Thoracic aorta (tissue), 2 donors: ENCODE measurements around the gene TMEM150B. TPM values are rescaled to one million over a fixed set of nuclear protein-coding genes. Genes with fewer than 3 reads are reported as not detected.

Source experiments
- ATAC-seq: fragments of 150-250 bp; one replicate; pipeline ENCODE4 v1.8.0; 2017; ENCODE audit warnings: low read depth; ENCODE audit not compliant: insufficient number of reproducible peaks, low FRiP score
- DNase-seq: peaks from one replicate; pipeline ENCODE4 v3.0.0-alpha.2; 2020; ENCODE audit warnings: low spot score
- H3K27ac ChIP-seq, 2 donors: fragments of 200-600 bp; sonication (generic); 1 replicate in 1 of 2; 2 replicates in 1 of 2; pipeline ENCODE4 v1.5.1; 2016; ENCODE audit warnings: mild to moderate bottlenecking in 2 of 2, moderate library complexity in 2 of 2
- H3K27me3 ChIP-seq: fragments of 200-600 bp; sonication (generic); replicated peaks from 2 replicates; pipeline ENCODE4 v1.6.0; 2016; ENCODE audit warnings: mild to moderate bottlenecking; ENCODE audit not compliant: insufficient read depth
- H3K36me3 ChIP-seq: fragments of 200-600 bp; sonication (generic); one replicate; pipeline ENCODE4 v1.5.1; 2016
- H3K4me1 ChIP-seq, 2 donors: fragments of 200-600 bp; sonication (generic); 1 replicate in 1 of 2; 2 replicates in 1 of 2; pipeline versions ENCODE4 v1.5.1 to v1.6.0; 2016; ENCODE audit warnings: low read depth in 2 of 2, mild to moderate bottlenecking in 1 of 2; ENCODE audit not compliant: control insufficient read depth in 1 of 2
- H3K4me3 ChIP-seq: fragments of 200-600 bp; sonication (generic); 2 replicates; pipeline ENCODE4 v1.5.1; 2016; ENCODE audit warnings: mild to moderate bottlenecking
- H3K9me3 ChIP-seq: fragments of 200-600 bp; sonication (generic); 2 replicates; pipeline ENCODE4 v1.5.1; 2016
- CTCF ChIP-seq: fragments of 200-600 bp; sonication (generic); IDR thresholded peaks from one replicate; pipeline ENCODE4 v1.5.1; 2019; ENCODE audit warnings: antibody characterized with exemption
- total RNA-seq, 2 donors: library from RNA; depleted of rRNA; stranded (reverse); fragments of >200 nt; gene quantifications; one replicate each; pipeline versions ENCODE4 v1.1.0 to v1.2.3, GENCODE V29; 2016

Gene TMEM150B
- total RNA-seq, 2 donors from 2014 or later = 6.8 TPM; not detected in 1

- TF ChIP-seq CTCF = no peak
- Histone ChIP-seq H3K27ac (no peak overlapping the region), H3K4me3 (no peak overlapping the region), H3K4me1 (no peaks in the 10 kb centered on the region), H3K27me3 (no peaks in the 10 kb centered on the region), H3K9me3 (no peaks in the 10 kb centered on the region), H3K36me3 (peaks cover 7% of the 10 kb centered on the region)
- no peak for DNase-seq
- ATAC-seq = no peak
Measured at GRCh38 chr19:55311397-55311796, 13.7 kb downstream of the TMEM150B start.

GRCh38 chr19:55310498-55310897, 14.6 kb downstream of the TMEM150B start:
- H3K9me3 ChIP-seq = no peaks in the 10 kb centered on the region
- H3K27ac ChIP-seq = no peak overlapping the region
- ATAC-seq (no peak), DNase-seq (no peak)
- H3K27me3 ChIP-seq = no peaks in the 10 kb centered on the region
- no peak for TF ChIP-seq CTCF
- no peaks in the 10 kb centered on the region for H3K4me1 ChIP-seq
- H3K4me3 ChIP-seq = no peak overlapping the region
- H3K36me3 ChIP-seq = peaks cover 7% of the 10 kb centered on the region

- Histone ChIP-seq H3K4me1 (no peaks in the 10 kb centered on the region), H3K4me3 (no peak overlapping the region), H3K36me3 (peaks cover 7% of the 10 kb centered on the region), H3K27me3 (no peaks in the 10 kb centered on the region), H3K9me3 (no peaks in the 10 kb centered on the region), H3K27ac (no peak overlapping the region)
- DNase-seq (no peak), ATAC-seq (no peak)
- TF ChIP-seq CTCF = no peak
Measured at GRCh38 chr19:55309448-55309847, 15.7 kb downstream of the TMEM150B start.

- Histone ChIP-seq H3K27ac (no peak overlapping the region), H3K4me1 (no peaks in the 10 kb centered on the region), H3K4me3 (no peak overlapping the region), H3K27me3 (no peaks in the 10 kb centered on the region), H3K36me3 (peaks cover 15% of the 10 kb centered on the region), H3K9me3 (no peaks in the 10 kb centered on the region)
- DNase-seq (no peak), ATAC-seq (no peak)
- no peak for TF ChIP-seq CTCF
Measured at GRCh38 chr19:55308281-55308680, 16.9 kb downstream of the TMEM150B start.

GRCh38 chr19:55306712-55307111, 18.4 kb downstream of the TMEM150B start:
- no peaks in the 10 kb centered on the region for H3K27me3 ChIP-seq
- DNase-seq (no peak), ATAC-seq (no peak)
- H3K27ac ChIP-seq = no peak overlapping the region
- no peak for TF ChIP-seq CTCF
- H3K4me1 ChIP-seq = peaks cover 0 to 4% of the 10 kb centered on the region in 2 donors
- no peaks in the 10 kb centered on the region for H3K9me3 ChIP-seq
- peaks cover 17% of the 10 kb centered on the region for H3K36me3 ChIP-seq
- H3K4me3 ChIP-seq = no peak overlapping the region
